Chondrocyte (in vitro differentiated cells): ENCODE measurements around the gene GLYATL2. TPM values are rescaled to one million over a fixed set of nuclear protein-coding genes. Genes with fewer than 3 reads are reported as not detected.

Experiments
- DNase-seq: peaks from one replicate; pipeline ENCODE4 v3.0.0; 2021; ENCODE audit warnings: mixed read lengths, low spot score
- H3K27ac Mint-ChIP-seq: one replicate; pipeline ENCODE4 v1.8.0; 2021; ENCODE audit warnings: mild to moderate bottlenecking, moderate library complexity, mixed read lengths; ENCODE audit not compliant: unreplicated experiment
- H3K27me3 Mint-ChIP-seq: 2 replicates; pipeline ENCODE4 v1.8.0; 2021; ENCODE audit warnings: low read depth, mixed read lengths
- H3K36me3 Mint-ChIP-seq: 2 replicates; pipeline ENCODE4 v1.8.0; 2021; ENCODE audit warnings: low read depth, mixed read lengths
- H3K4me1 Mint-ChIP-seq: 2 replicates; pipeline ENCODE4 v1.8.0; 2021; ENCODE audit warnings: low read depth, mild to moderate bottlenecking, mixed read lengths
- H3K4me3 Mint-ChIP-seq: one replicate; pipeline ENCODE4 v1.8.0; 2021; ENCODE audit warnings: mild to moderate bottlenecking, moderate library complexity, mixed read lengths; ENCODE audit not compliant: unreplicated experiment
- H3K9me3 Mint-ChIP-seq: 2 replicates; pipeline ENCODE4 v1.8.0; 2021; ENCODE audit warnings: low read depth, mixed read lengths
- total RNA-seq: library from RNA; stranded (reverse); gene quantifications from 3 replicates; pipeline ENCODE4 v1.2.1, GENCODE V29; 2021
- TF ChIP-seq, protein P1 (sequence below): fragments of 200-600 bp; sonication (generic); IDR thresholded peaks from 2 replicates; pipeline ENCODE4 v1.5.0; 2021; ENCODE audit warnings: antibody characterized with exemption, mild to moderate bottlenecking, moderate library complexity

Gene GLYATL2
- total RNA-seq, 1 donor from 2014 or later, result 0.35 TPM

DNA sequence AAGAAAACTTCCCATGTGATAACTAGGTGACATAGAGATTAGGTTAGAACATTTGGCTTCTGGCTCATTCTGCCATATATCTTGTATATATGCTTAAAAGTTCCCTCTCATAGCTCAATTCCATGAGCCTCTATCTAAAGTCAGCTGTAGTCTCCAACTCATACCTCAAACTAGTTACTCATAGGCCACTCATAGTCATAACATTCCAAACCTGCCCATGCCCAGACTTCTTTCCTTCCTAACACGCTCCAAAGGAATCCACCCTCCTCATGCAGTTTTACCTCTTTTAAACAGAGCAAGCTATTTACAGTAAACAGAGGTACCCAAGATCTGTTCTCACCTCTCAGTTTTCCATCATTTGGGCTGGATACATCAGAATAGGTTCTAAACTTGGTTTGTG, 39.4 kb downstream of the GLYATL2 start:
- Mint-ChIP-seq H3K36me3 (no peaks in the 10 kb centered on the region), H3K27ac (no peak overlapping the region), H3K9me3 (peaks cover 5% of the 10 kb centered on the region), H3K27me3 (peaks cover 13% of the 10 kb centered on the region), H3K4me3 (no peak overlapping the region), H3K4me1 (no peaks in the 10 kb centered on the region)
- TF ChIP-seq, protein P1, sequence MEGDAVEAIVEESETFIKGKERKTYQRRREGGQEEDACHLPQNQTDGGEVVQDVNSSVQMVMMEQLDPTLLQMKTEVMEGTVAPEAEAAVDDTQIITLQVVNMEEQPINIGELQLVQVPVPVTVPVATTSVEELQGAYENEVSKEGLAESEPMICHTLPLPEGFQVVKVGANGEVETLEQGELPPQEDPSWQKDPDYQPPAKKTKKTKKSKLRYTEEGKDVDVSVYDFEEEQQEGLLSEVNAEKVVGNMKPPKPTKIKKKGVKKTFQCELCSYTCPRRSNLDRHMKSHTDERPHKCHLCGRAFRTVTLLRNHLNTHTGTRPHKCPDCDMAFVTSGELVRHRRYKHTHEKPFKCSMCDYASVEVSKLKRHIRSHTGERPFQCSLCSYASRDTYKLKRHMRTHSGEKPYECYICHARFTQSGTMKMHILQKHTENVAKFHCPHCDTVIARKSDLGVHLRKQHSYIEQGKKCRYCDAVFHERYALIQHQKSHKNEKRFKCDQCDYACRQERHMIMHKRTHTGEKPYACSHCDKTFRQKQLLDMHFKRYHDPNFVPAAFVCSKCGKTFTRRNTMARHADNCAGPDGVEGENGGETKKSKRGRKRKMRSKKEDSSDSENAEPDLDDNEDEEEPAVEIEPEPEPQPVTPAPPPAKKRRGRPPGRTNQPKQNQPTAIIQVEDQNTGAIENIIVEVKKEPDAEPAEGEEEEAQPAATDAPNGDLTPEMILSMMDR, result no peak
- DNase-seq, result no peak

GRCh38 chr11:58801974-58802545, 42.4 kb downstream of the GLYATL2 start:
- H3K9me3 Mint-ChIP-seq, result peaks cover 5% of the 10 kb centered on the region
- no peak for DNase-seq
- no peaks in the 10 kb centered on the region for H3K36me3 Mint-ChIP-seq
- no peaks in the 10 kb centered on the region for H3K4me1 Mint-ChIP-seq
- H3K27ac Mint-ChIP-seq, result no peak overlapping the region
- H3K27me3 Mint-ChIP-seq, result peaks cover 19% of the 10 kb centered on the region
- H3K4me3 Mint-ChIP-seq, result no peak overlapping the region
- TF ChIP-seq, protein P1, result no peak

DNA sequence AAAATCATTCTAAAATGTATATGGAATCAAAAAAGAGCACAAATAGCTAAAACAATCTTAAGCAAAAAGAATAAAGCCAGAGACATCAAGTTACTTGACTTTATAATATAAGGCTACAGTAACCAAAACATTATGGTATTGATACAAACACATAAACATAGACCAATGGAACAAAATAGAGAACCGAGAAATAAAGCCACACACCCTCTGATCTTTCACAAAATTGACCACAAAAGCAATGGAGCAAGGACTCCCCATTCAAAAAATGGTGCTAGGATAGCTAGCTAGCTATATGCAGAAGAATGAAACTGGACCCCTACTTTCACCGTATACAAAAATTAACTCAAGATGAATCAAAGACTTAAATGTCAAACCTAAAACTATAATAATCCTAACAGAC, 43.2 kb downstream of the GLYATL2 start:
- Mint-ChIP-seq H3K27ac (no peak overlapping the region), H3K4me3 (no peak overlapping the region), H3K36me3 (no peaks in the 10 kb centered on the region), H3K9me3 (peaks cover 5% of the 10 kb centered on the region), H3K4me1 (no peaks in the 10 kb centered on the region), H3K27me3 (peaks cover 25% of the 10 kb centered on the region)
- no peak for DNase-seq
- TF ChIP-seq, protein P1, result no peak

DNA sequence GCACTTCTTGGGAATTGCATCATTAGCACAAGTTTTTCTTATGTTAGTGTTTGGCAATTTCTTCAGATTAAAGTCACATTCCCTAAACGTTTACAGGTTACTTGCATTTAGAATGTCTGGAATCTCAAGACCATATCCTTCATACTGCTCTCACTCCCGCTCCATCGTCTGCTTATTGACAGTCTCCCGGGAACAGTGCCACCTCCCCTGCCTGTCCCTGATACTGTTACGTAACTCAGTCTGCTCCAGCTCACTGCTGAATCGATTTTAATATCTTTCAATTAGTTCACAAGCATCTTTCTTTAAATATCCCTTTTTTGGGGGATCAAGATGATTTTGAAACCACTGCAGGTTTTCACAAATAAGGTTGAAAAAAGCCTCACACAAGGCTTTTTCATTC, 48.2 kb downstream of the GLYATL2 start:
- H3K27me3 Mint-ChIP-seq, result peaks cover 31% of the 10 kb centered on the region
- no peak for DNase-seq
- TF ChIP-seq, protein P1, result no peak
- H3K27ac Mint-ChIP-seq, result no peak overlapping the region
- H3K4me1 Mint-ChIP-seq, result no peaks in the 10 kb centered on the region
- H3K36me3 Mint-ChIP-seq, result no peaks in the 10 kb centered on the region
- H3K4me3 Mint-ChIP-seq, result no peak overlapping the region
- peaks cover 4% of the 10 kb centered on the region for H3K9me3 Mint-ChIP-seq

DNA sequence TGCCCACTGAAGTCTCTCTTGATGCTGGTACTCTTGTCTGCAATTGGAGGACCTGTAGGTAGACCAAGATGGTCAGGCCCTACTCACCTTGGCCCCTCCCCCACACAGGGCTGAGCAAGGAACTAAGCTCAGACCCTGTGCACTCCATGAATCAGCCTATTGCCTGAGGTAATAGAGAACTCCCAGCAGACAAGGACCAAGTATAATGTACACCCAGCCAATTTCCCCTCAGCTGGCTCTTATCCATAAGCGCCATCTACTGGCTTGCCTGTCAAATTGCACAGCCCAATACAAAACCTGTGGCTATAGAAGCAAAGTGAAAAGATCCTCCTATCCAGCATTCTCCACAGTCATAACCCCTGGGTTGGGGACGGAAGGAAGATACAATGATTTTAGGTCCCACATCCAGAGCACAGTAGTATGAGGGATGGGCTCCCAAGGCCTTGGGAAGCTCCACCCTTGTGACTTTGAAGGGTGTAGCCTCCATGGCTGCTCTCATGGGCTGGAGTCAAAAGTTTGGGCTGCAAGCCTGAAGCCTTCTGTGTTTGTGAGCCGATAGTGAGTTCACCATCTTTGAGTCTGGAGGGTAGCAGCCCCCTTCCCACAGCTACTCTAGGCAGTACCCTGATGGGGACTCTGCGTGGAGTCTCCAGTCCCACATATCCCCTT, 56.0 kb downstream of the GLYATL2 start:
- peaks cover 4% of the 10 kb centered on the region for H3K9me3 Mint-ChIP-seq

More for the DNA sequence above, 56.0 kb downstream of the GLYATL2 start:
- TF ChIP-seq, protein P1, result peak; percentile 81
- Mint-ChIP-seq H3K27me3 (peaks cover 14% of the 10 kb centered on the region), H3K27ac (no peak overlapping the region), H3K36me3 (no peaks in the 10 kb centered on the region), H3K4me1 (no peaks in the 10 kb centered on the region), H3K4me3 (no peak overlapping the region)
- DNase-seq, result no peak
